Measurements from ENCODE around the gene SEMA5B. TPM values are rescaled to one million over a fixed set of nuclear protein-coding genes. Genes with fewer than 3 reads are reported as not detected.

SEMA5B gene
- total RNA-seq, 1 experiment from 2014 or later, result 0.16 TPM

- DNase-seq, result peak in 1 of 2 experiments; percentile 33
- H3K27me3 ChIP-seq, result peaks cover 11% of the 10 kb centered on the region; the same call in 1 of the 2 replicates
Observed at GRCh38 chr3:122936335-122936734, 91.2 kb downstream of the SEMA5B start.

GRCh38 chr3:122934251-122934650, 93.3 kb downstream of the SEMA5B start:
- no peak for DNase-seq
- Histone ChIP-seq H3K36me3 (no peaks in the 10 kb centered on the region), H3K27me3 (peaks cover 9% of the 10 kb centered on the region; the same call in 1 of the 2 replicates), H3K4me3 (no peak overlapping the region), H3K4me1 (no peaks in the 10 kb centered on the region), H3K27ac (no peak overlapping the region), H3K9me3 (replicated peaks) (no peaks in the 10 kb centered on the region)

More at GRCh38 chr3:122936335-122936734, 91.2 kb downstream of the SEMA5B start:
- H3K27ac ChIP-seq, result no peak overlapping the region
- H3K36me3 ChIP-seq, result no peaks in the 10 kb centered on the region
- H3K9me3 ChIP-seq (replicated peaks), result no peaks in the 10 kb centered on the region
- no peak overlapping the region for H3K4me3 ChIP-seq
- H3K4me1 ChIP-seq, result no peaks in the 10 kb centered on the region

GRCh38 chr3:122932251-122932967, 95.2 kb downstream of the SEMA5B start:
- no peaks in the 10 kb centered on the region for H3K9me3 ChIP-seq (replicated peaks)
- no peak for DNase-seq
- H3K4me3 ChIP-seq, result no peak overlapping the region
- H3K27ac ChIP-seq, result no peak overlapping the region
- H3K4me1 ChIP-seq, result no peaks in the 10 kb centered on the region
- peaks cover 9% of the 10 kb centered on the region; the same call in 1 of the 2 replicates for H3K27me3 ChIP-seq
- H3K36me3 ChIP-seq, result no peaks in the 10 kb centered on the region

GRCh38 chr3:122931636-122932035, 95.9 kb downstream of the SEMA5B start:
- Histone ChIP-seq H3K9me3 (replicated peaks) (no peaks in the 10 kb centered on the region), H3K4me1 (no peaks in the 10 kb centered on the region), H3K36me3 (no peaks in the 10 kb centered on the region), H3K27ac (no peak overlapping the region), H3K4me3 (no peak overlapping the region), H3K27me3 (peaks cover 6% of the 10 kb centered on the region; the same call in 1 of the 2 replicates)
- DNase-seq, result no peak

- DNase-seq, result no peak
- H3K4me1 ChIP-seq, result no peaks in the 10 kb centered on the region
- H3K36me3 ChIP-seq, result no peaks in the 10 kb centered on the region
- H3K4me3 ChIP-seq, result no peak overlapping the region
- no peak overlapping the region for H3K27ac ChIP-seq
- no peaks in the 10 kb centered on the region; the same call in 1 of the 2 replicates for H3K27me3 ChIP-seq
- no peaks in the 10 kb centered on the region for H3K9me3 ChIP-seq (replicated peaks)
Observed at GRCh38 chr3:122930063-122930997, 97.2 kb downstream of the SEMA5B start.

- Histone ChIP-seq H3K4me1 (no peaks in the 10 kb centered on the region), H3K4me3 (no peak overlapping the region), H3K9me3 (replicated peaks) (no peaks in the 10 kb centered on the region), H3K27ac (no peak overlapping the region), H3K36me3 (no peaks in the 10 kb centered on the region), H3K27me3 (no peaks in the 10 kb centered on the region; the same call in 1 of the 2 replicates)
- DNase-seq, result no peak
Observed at GRCh38 chr3:122929188-122930062, 98.1 kb downstream of the SEMA5B start.

GRCh38 chr3:122928396-122929187, 99.0 kb downstream of the SEMA5B start:
- Histone ChIP-seq H3K9me3 (replicated peaks) (no peaks in the 10 kb centered on the region), H3K4me1 (no peaks in the 10 kb centered on the region), H3K27ac (no peak overlapping the region), H3K4me3 (no peak overlapping the region), H3K36me3 (no peaks in the 10 kb centered on the region), H3K27me3 (no peaks in the 10 kb centered on the region; the same call in 1 of the 2 replicates)
- no peak for DNase-seq

- Histone ChIP-seq H3K27me3 (no peaks in the 10 kb centered on the region), H3K4me3 (no peak overlapping the region), H3K36me3 (no peaks in the 10 kb centered on the region), H3K4me1 (no peaks in the 10 kb centered on the region), H3K9me3 (replicated peaks) (no peaks in the 10 kb centered on the region), H3K27ac (no peak overlapping the region)
- no peak for DNase-seq
Observed at GRCh38 chr3:122927726-122928125, 99.8 kb downstream of the SEMA5B start.

GRCh38 chr3:122926811-122927210, 100.8 kb downstream of the SEMA5B start:
- H3K9me3 ChIP-seq (replicated peaks), result no peaks in the 10 kb centered on the region
- DNase-seq, result no peak
- no peaks in the 10 kb centered on the region for H3K27me3 ChIP-seq
- no peak overlapping the region for H3K27ac ChIP-seq
- no peaks in the 10 kb centered on the region for H3K36me3 ChIP-seq
- no peaks in the 10 kb centered on the region for H3K4me1 ChIP-seq
- H3K4me3 ChIP-seq, result no peak overlapping the region

GRCh38 chr3:122926322-122926721, 101.2 kb downstream of the SEMA5B start:
- H3K4me1 ChIP-seq, result no peaks in the 10 kb centered on the region
- no peaks in the 10 kb centered on the region for H3K9me3 ChIP-seq (replicated peaks)
- H3K27me3 ChIP-seq, result no peaks in the 10 kb centered on the region
- H3K4me3 ChIP-seq, result no peak overlapping the region
- H3K36me3 ChIP-seq, result no peaks in the 10 kb centered on the region
- H3K27ac ChIP-seq, result no peak overlapping the region
- DNase-seq, result no peak

GRCh38 chr3:122925756-122926155, 101.8 kb downstream of the SEMA5B start:
- no peak for DNase-seq
- H3K27me3 ChIP-seq, result no peaks in the 10 kb centered on the region
- H3K4me3 ChIP-seq, result no peak overlapping the region
- H3K36me3 ChIP-seq, result no peaks in the 10 kb centered on the region
- H3K4me1 ChIP-seq, result no peaks in the 10 kb centered on the region
- no peak overlapping the region for H3K27ac ChIP-seq
- no peaks in the 10 kb centered on the region for H3K9me3 ChIP-seq (replicated peaks)

GRCh38 chr3:122924056-122924455, 103.5 kb downstream of the SEMA5B start:
- Histone ChIP-seq H3K4me3 (no peak overlapping the region), H3K36me3 (no peaks in the 10 kb centered on the region), H3K4me1 (no peaks in the 10 kb centered on the region), H3K27me3 (no peaks in the 10 kb centered on the region), H3K27ac (no peak overlapping the region), H3K9me3 (replicated peaks) (no peaks in the 10 kb centered on the region)
- no peak for DNase-seq

GRCh38 chr3:122923611-122924010, 104.0 kb downstream of the SEMA5B start:
- Histone ChIP-seq H3K36me3 (no peaks in the 10 kb centered on the region), H3K4me1 (no peaks in the 10 kb centered on the region), H3K9me3 (replicated peaks) (no peaks in the 10 kb centered on the region), H3K4me3 (no peak overlapping the region), H3K27ac (no peak overlapping the region), H3K27me3 (no peaks in the 10 kb centered on the region)
- DNase-seq, result no peak

Data from SJCRH30 (cell line).